K562 (cell line): Measurements from ENCODE around the gene MANF. TPM values are rescaled to one million over a fixed set of nuclear protein-coding genes. Genes with fewer than 3 reads are reported as not detected.

Experiments
- ATAC-seq: fragments of 200-7000 bp; cut with Tn5 transposase; 3 replicates; pipeline ENCODE4 v1.9.1; 2020; ENCODE audit warnings: moderate library complexity
- BruUV-seq: library from RNA; stranded (reverse); fragments of 400-500 nt; replicated peaks from 2 replicates; lab custom pipeline; 2021; lab: Mats Ljungman, UMichigan
- CTCF ChIA-PET: fragments of 300-600 bp; formaldehyde crosslinking; extraction: SDS; loops from one replicate; lab custom pipeline; 2021; ENCODE audit warnings: low intra/inter-chr PET ratio; lab: Yijun Ruan, JAX
- POLR2A ChIA-PET: fragments of 300-600, 350-650 bp; sonication (Branson Sonifier 250); formaldehyde crosslinking; extraction: SDS; loops from one replicate; lab custom pipeline; 2021; ENCODE audit warnings: antibody characterized with exemption, inconsistent platforms; lab: Yijun Ruan, JAX
- DNase-seq, 4 experiments: peaks; one replicate each; pipeline versions ENCODE4 v3.0.0 to v3.0.0-alpha.2; 2011 to 2018; ENCODE audit warnings: low spot score in 3 of 4, mixed read lengths in 3 of 4; ENCODE audit errors: extremely low read depth in 1 of 4
- FAIRE-seq: peaks from 2 replicates; lab custom pipeline; 2011; peaks lifted over from hg19 to GRCh38; lab: Jason Lieb, UNC
- H2AFZ ChIP-seq: 2 replicates; pipeline ENCODE4 v1.6.0; 2011; ENCODE audit warnings: low read depth, low read length, control low read depth, inconsistent platforms
- H3K27ac ChIP-seq: fragments of 200-600 bp; 3 replicates; pipeline ENCODE4 v1.8.0; 2011; ENCODE audit warnings: low read depth, mild to moderate bottlenecking, control low read depth, inconsistent platforms, low read length, moderate library complexity, mixed read lengths; ENCODE audit errors: extremely low read depth
- H3K27me3 ChIP-seq, 2 experiments: fragments of 300-600 bp in 1 of 2; 2 replicates in 1 of 2; 3 replicates in 1 of 2; pipeline versions ENCODE4 v1.6.0 to v1.8.0; 2011; ENCODE audit warnings: inconsistent platforms in 2 of 2, low read length in 2 of 2, mild to moderate bottlenecking in 1 of 2, mixed read lengths in 1 of 2, moderate library complexity in 1 of 2; ENCODE audit not compliant: control insufficient read depth in 2 of 2, insufficient read depth in 2 of 2
- H3K36me3 ChIP-seq: fragments of 300-600 bp; 3 replicates; pipeline ENCODE4 v1.8.0; 2011; ENCODE audit warnings: mild to moderate bottlenecking, low read length, inconsistent platforms; ENCODE audit not compliant: control insufficient read depth, insufficient read depth
- H3K4me1 ChIP-seq, 2 experiments: fragments of 200-600 bp in 1 of 2; replicated peaks in 1 of 2; 2 replicates in 1 of 2; 3 replicates in 1 of 2; pipeline versions ENCODE4 v1.5.1 to v1.8.0; 2011; ENCODE audit warnings: inconsistent platforms in 2 of 2, low read length in 2 of 2, mild to moderate bottlenecking in 1 of 2, mixed read lengths in 1 of 2, moderate library complexity in 1 of 2; ENCODE audit not compliant: control insufficient read depth in 2 of 2, insufficient read depth in 2 of 2
- H3K4me2 ChIP-seq: 2 replicates; pipeline ENCODE4 v1.6.1; 2011; ENCODE audit warnings: low read length, control low read depth, inconsistent platforms, mixed read lengths; ENCODE audit not compliant: insufficient read depth
- H3K4me3 ChIP-seq: fragments of 200-600 bp; sonication (generic), shearing (Covaris generic); 2 replicates; pipeline ENCODE4 v1.5.1; 2016; ENCODE audit warnings: control low read depth, inconsistent platforms
- H3K79me2 ChIP-seq: fragments of 200-600 bp; 3 replicates; pipeline ENCODE4 v1.8.0; 2011; ENCODE audit warnings: low read length, inconsistent platforms; ENCODE audit not compliant: control insufficient read depth, insufficient read depth
- H3K9ac ChIP-seq, 2 experiments: 2 replicates each; pipeline versions ENCODE4 v1.6.0 to v1.6.1; 2011; ENCODE audit warnings: low read depth in 2 of 2, low read length in 2 of 2, control low read depth in 1 of 2, inconsistent platforms in 1 of 2, mild to moderate bottlenecking in 1 of 2, mixed read lengths in 1 of 2; ENCODE audit not compliant: insufficient read depth in 1 of 2
- H3K9me1 ChIP-seq: one replicate; pipeline ENCODE4 v1.6.0; 2011; ENCODE audit warnings: inconsistent platforms, mild to moderate bottlenecking, low read length, moderate library complexity; ENCODE audit not compliant: control insufficient read depth, insufficient read depth
- H3K9me3 ChIP-seq: replicated peaks from 2 replicates; pipeline ENCODE4 v1.5.1; 2011; ENCODE audit warnings: low read depth, low read length, inconsistent platforms; ENCODE audit not compliant: control insufficient read depth, insufficient read depth
- H4K20me1 ChIP-seq: replicated peaks from 2 replicates; pipeline ENCODE4 v1.6.1; 2011; ENCODE audit warnings: low read length, inconsistent platforms, mixed read lengths; ENCODE audit not compliant: control insufficient read depth, insufficient read depth
- ARID3B ChIP-seq: fragments of 250-450 bp; sonication (Bioruptor Pico); IDR thresholded peaks from 2 replicates; pipeline ENCODE4 v1.4.0; 2020; ENCODE audit warnings: borderline replicate concordance
- CAMTA2 ChIP-seq: fragments of 250-450 bp; sonication (Bioruptor Pico); conservative IDR thresholded peaks from 2 replicates; pipeline ENCODE4 v1.5.1; 2022
- FOXJ3 ChIP-seq: sonication (generic); formaldehyde crosslinking; IDR thresholded peaks from 2 replicates; pipeline ENCODE4 v1.4.0; 2020; ENCODE audit warnings: mild to moderate bottlenecking, missing genetic modification reagents
- FOXP1 ChIP-seq: sonication (generic); formaldehyde crosslinking; IDR thresholded peaks from 2 replicates; pipeline ENCODE4 v1.8.0; 2022; ENCODE audit warnings: mild to moderate bottlenecking, missing genetic modification reagents
- KDM2B ChIP-seq: fragments of 250-450 bp; sonication (Bioruptor Pico); IDR thresholded peaks from 2 replicates; pipeline ENCODE4 v1.8.0; 2021; ENCODE audit warnings: mild to moderate bottlenecking, moderate library complexity
- NFE2L1 ChIP-seq: fragments of 450-650 bp; IDR thresholded peaks from 2 replicates; pipeline ENCODE4 v1.6.1; 2016; ENCODE audit warnings: missing genetic modification characterization, low read depth, mild to moderate bottlenecking, missing compliant biosample characterization, moderate library complexity, borderline replicate concordance
- STAT6 ChIP-seq: sonication (generic); formaldehyde crosslinking; IDR thresholded peaks from 2 replicates; pipeline ENCODE4 v1.8.1; 2023; ENCODE audit warnings: mild to moderate bottlenecking, missing genetic modification reagents
- ZBTB34 ChIP-seq: fragments of 250-450 bp; sonication (Bioruptor Pico); IDR thresholded peaks from 2 replicates; pipeline ENCODE4 v1.8.0; 2021; ENCODE audit warnings: mild to moderate bottlenecking, moderate library complexity
- WGBS: fragments of 100-300 bp; shearing (Covaris generic); methylation state at CpG from one replicate; pipeline ENCODE4 v1.1.6; 2016; ENCODE audit warnings: low coverage, mixed read lengths; ENCODE audit not compliant: insufficient coverage; ENCODE audit errors: missing lambda C conversion rate; 5-methylcytosine and 5-hydroxymethylcytosine counted together
- in situ Hi-C: fragments of 300-500 bp; cut with MboI; formaldehyde crosslinking; loops from 4 replicates; pipeline ENCODE4 v1.15.0; 2018; ENCODE audit warnings: inconsistent platforms, mixed read lengths
- intact Hi-C: fragments of 100-400 bp; cut with micrococcal nuclease; formaldehyde crosslinking; loops from 2 replicates; pipeline ENCODE4 v1.14.2; 2022
- polyA plus RNA-seq, 8 experiments: library from polyadenylated mRNA; depleted of rRNA in 4 of 8; stranded (reverse) in 5 of 8; unstranded in 3 of 8; fragments of >200 nt; fragmentation: Nextera tagmentation in 2 of 8; fragmentation: Illumina TruSeq in 1 of 8; extraction: Ambion mirVana in 2 of 8; extraction: Trizol in 1 of 8; gene quantifications; 2 replicates each; pipeline versions ENCODE4 v1.2.1 to v1.2.3, GENCODE V29; 2011 to 2014; ENCODE audit warnings: inconsistent platforms in 1 of 8, missing spikeins in 1 of 8
- total RNA-seq, 7 experiments: library from RNA; depleted of rRNA in 6 of 7; stranded (reverse); fragments of >200 nt in 6 of 7; fragmentation: Illumina TruSeq in 2 of 7; extraction: Trizol in 2 of 7; gene quantifications; 2 replicates each; pipeline versions ENCODE4 v1.2.1 to v1.2.3, GENCODE V29; 2011 to 2021; ENCODE audit warnings: low replicate concordance in 1 of 7
- TF ChIP-seq, protein P1 (sequence below): fragments of 250-450 bp; sonication (Bioruptor Pico); IDR thresholded peaks from 2 replicates; pipeline ENCODE4 v1.5.1; 2021; ENCODE audit warnings: mild to moderate bottlenecking

Gene MANF
- total and polyA plus RNA-seq, 9 of the 15 experiments (the other 6 are each of a cell fraction or from before 2014, with no cell fraction given) = 6.5 to 52.7 (median 42.3) TPM

- H3K9me1 ChIP-seq = no peaks in the 10 kb centered on the region
- no peaks in the 10 kb centered on the region for H3K4me1 ChIP-seq
- H3K9me3 ChIP-seq = no peaks in the 10 kb centered on the region
- ChIA-PET POLR2A (no interaction called here), CTCF (no interaction called here)
- 79% methylated on average over 4 of the region's 4 CpGs for whole genome bisulfite sequencing
- no peak overlapping the region for H3K9ac ChIP-seq
- H4K20me1 ChIP-seq = no peaks in the 10 kb centered on the region
- ATAC-seq (no peak), FAIRE-seq (no peak), DNase-seq (no peak)
- no peak overlapping the region for H3K27ac ChIP-seq
- no TSS peak for BruUV-seq
- no peaks in the 10 kb centered on the region for H3K79me2 ChIP-seq
- no peak overlapping the region for H3K4me3 ChIP-seq
- TF ChIP-seq FOXJ3 (CRISPR knock-in tag) (no peak), KDM2B (CRISPR knock-in tag) (no peak)
- peaks cover 74% of the 10 kb centered on the region; the same call in 2 of the 3 replicates for H3K36me3 ChIP-seq
- H2AFZ ChIP-seq = no peak overlapping the region
- intact Hi-C loops (no loop called here), in situ Hi-C loops (no loop called here)
- no peaks in the 10 kb centered on the region for H3K27me3 ChIP-seq
- H3K4me2 ChIP-seq = no peak overlapping the region
Measured at GRCh38 chr3:51401735-51402134, 16.6 kb downstream of the MANF start.

GRCh38 chr3:51403675-51404074 lies 18.6 kb downstream of the MANF start:
- ChIA-PET CTCF (no interaction called here), POLR2A (no interaction called here)
- DNase-seq (no peak), FAIRE-seq (no peak), ATAC-seq (no peak)
- Histone ChIP-seq H3K4me2 (no peak overlapping the region), H3K9ac (no peak overlapping the region), H3K27me3 (no peaks in the 10 kb centered on the region), H3K79me2 (no peaks in the 10 kb centered on the region), H3K9me1 (no peaks in the 10 kb centered on the region), H3K27ac (no peak overlapping the region), H3K4me1 (no peaks in the 10 kb centered on the region), H3K36me3 (peaks cover 63% of the 10 kb centered on the region; the same call in 2 of the 3 replicates), H4K20me1 (no peaks in the 10 kb centered on the region), H2AFZ (no peak overlapping the region), H3K9me3 (no peaks in the 10 kb centered on the region), H3K4me3 (no peak overlapping the region)
- intact Hi-C loops = no loop called here
- in situ Hi-C loops = no loop called here
- BruUV-seq = no TSS peak
- TF ChIP-seq, protein P1, sequence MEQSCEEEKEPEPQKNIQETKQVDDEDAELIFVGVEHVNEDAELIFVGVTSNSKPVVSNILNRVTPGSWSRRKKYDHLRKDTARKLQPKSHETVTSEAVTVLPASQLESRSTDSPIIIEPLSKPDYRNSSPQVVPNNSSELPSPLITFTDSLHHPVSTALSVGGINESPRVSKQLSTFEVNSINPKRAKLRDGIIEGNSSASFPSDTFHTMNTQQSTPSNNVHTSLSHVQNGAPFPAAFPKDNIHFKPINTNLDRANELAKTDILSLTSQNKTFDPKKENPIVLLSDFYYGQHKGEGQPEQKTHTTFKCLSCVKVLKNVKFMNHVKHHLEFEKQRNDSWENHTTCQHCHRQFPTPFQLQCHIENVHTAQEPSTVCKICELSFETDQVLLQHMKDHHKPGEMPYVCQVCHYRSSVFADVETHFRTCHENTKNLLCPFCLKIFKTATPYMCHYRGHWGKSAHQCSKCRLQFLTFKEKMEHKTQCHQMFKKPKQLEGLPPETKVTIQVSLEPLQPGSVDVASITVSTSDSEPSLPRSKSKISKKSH = no peak
- no peak for TF ChIP-seq ARID3B (CRISPR knock-in tag)
- TF ChIP-seq ZBTB34 (CRISPR knock-in tag) = no peak
- no peak for TF ChIP-seq STAT6 (CRISPR knock-in tag)
- no peak for TF ChIP-seq FOXP1 (CRISPR knock-in tag)
- no peak for TF ChIP-seq NFE2L1 (tag)
- TF ChIP-seq CAMTA2 (CRISPR knock-in tag) = no peak
